Fibroblast of villous mesenchyme (primary cell): ENCODE measurements around the gene DNASE1L1. TPM values are rescaled to one million over a fixed set of nuclear protein-coding genes. Genes with fewer than 3 reads are reported as not detected.
A peak's percentile ranks its signal among the peaks of the same experiment; 100 is the strongest.
"Not testable (repeated sequence)": the region's sequence is repeated elsewhere in the genome, so short reads cannot be mapped to it uniquely, and the experiment has no call there.

Experiments
- DNase-seq: peaks from one replicate; pipeline ENCODE4 v3.0.0-alpha.2; 2010; ENCODE audit warnings: low read depth
- H3K4me3 ChIP-seq: 2 replicates; pipeline ENCODE4 v1.5.1; 2011; ENCODE audit warnings: low read depth, mild to moderate bottlenecking, low read length
- total RNA-seq: library from RNA; depleted of rRNA; stranded (reverse); fragments of >200 nt; gene quantifications from 2 replicates; pipeline ENCODE4 v1.2.3, GENCODE V29; 2012
- TF ChIP-seq, protein P1 (sequence below): IDR thresholded peaks from 2 replicates; pipeline ENCODE4 v1.5.1; 2012; ENCODE audit warnings: low read depth, mild to moderate bottlenecking, low read length; ENCODE audit not compliant: insufficient read depth

DNASE1L1 gene
- total RNA-seq, 1 donor = 53.5 TPM

DNA sequence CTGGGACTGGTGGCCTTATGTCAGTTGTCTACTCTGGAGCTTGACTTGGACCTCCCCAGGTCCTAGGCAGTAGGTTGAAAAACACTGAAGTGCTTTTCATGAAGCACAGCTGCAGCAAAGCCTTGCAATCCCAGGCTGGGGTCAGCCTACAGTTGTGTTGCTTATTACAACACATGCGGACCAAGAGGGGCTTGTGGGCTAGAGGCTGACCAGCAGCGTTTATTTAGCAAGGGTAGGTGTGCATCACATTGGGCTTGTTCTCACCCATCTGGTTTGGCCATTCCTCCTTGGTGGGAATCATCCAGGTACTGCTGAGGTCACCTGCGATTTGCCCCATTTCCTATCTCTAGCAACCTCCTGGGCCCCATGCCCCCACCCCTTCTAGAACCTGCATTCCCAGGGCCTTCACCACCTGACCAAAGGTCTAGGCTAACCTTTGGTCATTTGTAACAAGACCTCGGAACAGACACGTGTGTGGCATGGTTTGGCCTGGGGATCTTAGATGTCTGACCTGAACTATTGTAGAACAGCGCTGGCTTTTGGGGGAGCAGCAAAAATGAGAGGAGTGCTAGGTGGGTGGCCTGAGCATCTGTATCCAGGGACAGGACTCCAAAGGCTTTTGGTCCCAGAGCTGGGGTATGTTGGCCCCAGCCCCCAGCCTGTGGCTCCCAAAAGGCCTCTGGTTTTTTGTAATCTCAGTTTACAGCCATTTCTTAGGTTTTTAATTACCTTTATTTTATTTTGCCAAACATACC is 7.8 kb downstream of the DNASE1L1 start:
- DNase-seq = no peak
- TF ChIP-seq, protein P1, sequence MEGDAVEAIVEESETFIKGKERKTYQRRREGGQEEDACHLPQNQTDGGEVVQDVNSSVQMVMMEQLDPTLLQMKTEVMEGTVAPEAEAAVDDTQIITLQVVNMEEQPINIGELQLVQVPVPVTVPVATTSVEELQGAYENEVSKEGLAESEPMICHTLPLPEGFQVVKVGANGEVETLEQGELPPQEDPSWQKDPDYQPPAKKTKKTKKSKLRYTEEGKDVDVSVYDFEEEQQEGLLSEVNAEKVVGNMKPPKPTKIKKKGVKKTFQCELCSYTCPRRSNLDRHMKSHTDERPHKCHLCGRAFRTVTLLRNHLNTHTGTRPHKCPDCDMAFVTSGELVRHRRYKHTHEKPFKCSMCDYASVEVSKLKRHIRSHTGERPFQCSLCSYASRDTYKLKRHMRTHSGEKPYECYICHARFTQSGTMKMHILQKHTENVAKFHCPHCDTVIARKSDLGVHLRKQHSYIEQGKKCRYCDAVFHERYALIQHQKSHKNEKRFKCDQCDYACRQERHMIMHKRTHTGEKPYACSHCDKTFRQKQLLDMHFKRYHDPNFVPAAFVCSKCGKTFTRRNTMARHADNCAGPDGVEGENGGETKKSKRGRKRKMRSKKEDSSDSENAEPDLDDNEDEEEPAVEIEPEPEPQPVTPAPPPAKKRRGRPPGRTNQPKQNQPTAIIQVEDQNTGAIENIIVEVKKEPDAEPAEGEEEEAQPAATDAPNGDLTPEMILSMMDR = no peak
- H3K4me3 ChIP-seq = no peak overlapping the region

DNA sequence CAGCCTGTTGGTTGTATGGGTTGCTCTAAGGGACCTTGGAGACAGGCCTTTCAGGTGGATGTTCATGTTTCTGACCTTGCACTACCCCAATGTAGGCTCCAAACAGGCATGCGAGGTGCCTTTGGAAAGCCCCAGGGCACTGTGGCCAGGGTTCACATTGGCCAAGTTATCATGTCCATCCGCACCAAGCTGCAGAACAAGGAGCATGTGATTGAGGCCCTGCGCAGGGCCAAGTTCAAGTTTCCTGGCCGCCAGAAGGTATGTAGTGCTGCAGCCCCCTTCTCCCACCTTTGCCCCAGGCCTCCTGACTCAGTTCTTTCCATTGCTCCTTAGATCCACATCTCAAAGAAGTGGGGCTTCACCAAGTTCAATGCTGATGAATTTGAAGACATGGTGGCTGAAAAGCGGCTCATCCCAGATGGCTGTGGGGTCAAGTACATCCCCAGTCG is 8.7 kb downstream of the DNASE1L1 start:
- not testable (repeated sequence) for H3K4me3 ChIP-seq

DNA sequence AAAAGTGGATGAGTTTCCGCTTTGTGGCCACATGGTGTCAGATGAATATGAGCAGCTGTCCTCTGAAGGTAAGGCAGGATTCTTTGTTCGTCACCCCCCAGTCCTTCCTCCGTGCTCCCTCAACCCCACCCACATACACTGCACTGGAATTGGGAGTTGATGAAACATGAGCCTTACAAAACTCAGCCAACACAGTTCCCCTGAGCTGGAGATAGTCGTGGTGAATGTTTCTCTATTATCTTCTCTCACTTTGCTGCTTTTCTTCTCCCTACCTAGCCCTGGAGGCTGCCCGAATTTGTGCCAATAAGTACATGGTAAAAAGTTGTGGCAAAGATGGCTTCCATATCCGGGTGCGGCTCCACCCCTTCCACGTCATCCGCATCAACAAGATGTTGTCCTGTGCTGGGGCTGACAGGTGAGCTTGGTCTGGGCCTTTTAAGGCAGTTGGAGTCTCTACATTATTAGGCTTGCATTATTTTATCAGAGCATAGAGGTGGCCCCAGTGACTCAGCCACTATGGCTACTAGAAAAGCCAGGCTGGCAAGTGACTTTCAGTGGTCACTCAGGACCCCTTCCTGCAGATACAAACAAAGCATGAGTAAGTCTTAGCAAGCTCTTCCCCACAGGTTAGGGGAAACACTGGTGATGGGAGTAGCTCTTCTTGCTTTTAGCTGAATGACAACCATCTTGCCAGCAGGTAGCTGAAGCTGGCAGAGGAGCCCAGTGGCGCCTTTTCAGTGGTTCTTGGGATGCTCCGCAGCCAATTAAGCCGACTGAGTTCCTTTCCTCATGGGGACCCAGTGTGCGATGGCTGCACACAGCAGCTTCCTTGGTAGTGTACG is 9.3 kb downstream of the DNASE1L1 start:
- DNase-seq = no peak
- TF ChIP-seq, protein P1 = no peak
- peak overlapping the region; percentile 86 for H3K4me3 ChIP-seq

More for the DNA sequence above, 8.7 kb downstream of the DNASE1L1 start:
- DNase-seq = not testable (repeated sequence)

DNA sequence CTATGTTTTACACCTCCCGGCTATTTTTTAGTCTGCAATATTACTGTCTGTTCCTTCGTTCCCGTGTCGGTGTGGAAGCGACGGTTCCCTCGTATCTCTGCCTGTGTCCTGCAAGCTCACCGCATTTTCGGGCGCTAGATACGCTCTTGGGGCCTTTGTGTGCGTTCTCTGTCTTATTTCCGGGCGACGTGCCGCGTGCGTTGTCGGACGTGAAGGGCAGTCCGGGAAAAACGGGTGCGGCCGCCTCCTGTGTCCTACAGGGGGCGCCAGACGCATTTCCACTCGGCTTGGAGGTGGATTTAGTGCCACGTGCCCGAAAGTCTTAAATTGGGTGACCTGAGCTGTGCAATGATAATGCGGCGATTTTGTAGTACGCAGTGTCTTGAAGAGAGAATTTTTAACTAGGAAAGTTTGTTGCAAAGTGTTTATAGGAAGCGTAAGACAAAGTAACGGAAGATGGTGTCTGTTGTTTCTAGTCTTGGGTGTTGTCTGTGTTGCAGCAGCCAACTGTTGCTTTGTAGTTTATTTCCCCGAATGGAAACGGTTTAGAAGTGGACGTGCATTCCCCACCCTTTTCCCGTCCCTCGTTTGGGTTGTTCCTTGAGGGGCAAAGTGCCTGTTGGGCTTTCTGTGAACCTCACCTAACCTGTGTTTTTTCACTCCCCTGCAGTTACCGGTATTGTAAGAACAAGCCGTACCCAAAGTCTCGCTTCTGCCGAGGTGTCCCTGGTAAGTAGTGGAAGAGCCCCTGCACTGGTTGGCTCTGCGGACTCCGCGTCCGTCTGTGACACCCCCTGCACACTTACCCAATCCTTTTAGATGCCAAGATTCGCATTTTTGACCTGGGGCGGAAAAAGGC is 10.2 kb downstream of the DNASE1L1 start:
- peak overlapping the region; percentile 86 for H3K4me3 ChIP-seq
- peak; percentile 85 for DNase-seq

DNA sequence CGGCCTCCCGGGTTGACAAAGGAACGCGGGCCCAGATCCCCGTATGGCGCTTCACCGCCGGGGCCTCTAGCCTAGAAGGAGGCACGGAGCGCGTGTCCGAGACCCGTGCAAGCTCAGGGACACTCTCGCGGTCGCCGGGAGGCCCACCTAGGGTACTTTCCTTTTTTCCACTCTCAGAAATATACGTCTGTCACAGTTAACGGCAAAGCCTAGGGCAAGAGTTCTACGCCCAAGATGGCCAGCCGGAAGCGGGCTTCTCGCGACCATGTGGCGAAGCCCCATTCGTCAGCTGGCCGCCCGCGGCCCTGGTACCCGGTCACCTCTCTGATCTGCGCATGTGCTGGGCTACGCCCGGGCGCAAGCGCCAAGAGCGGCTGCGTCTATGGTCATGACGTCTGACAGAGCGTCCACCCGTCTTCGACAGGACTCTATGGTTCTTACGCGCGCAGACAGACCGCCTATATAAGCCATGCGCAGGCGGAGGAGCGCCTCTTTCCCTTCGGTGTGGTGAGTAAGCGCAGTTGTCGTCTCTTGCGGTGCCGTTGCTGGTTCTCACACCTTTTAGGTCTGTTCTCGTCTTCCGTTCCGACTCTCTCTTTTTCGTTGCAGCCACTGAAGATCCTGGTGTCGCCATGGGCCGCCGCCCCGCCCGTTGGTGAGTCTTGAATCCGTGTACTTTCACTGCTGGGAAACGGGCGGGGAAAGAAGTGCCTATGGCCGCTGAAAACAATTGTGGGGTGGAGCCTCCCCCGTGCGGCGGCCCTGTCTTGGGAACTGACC is 11.0 kb downstream of the DNASE1L1 start, which contains the start of gene RPL10:
Gene RPL10 (plus strand): TSS at position 490 of the 780 bp plus-strand sequence. CDS start 143 bp downstream, at position 633.
- H3K4me3 ChIP-seq = peak within 1 kb of the TSS; percentile 86
- TF ChIP-seq, protein P1 = no peak
- DNase-seq = peak; percentile 97

More for the DNA sequence above, 10.2 kb downstream of the DNASE1L1 start:
- TF ChIP-seq, protein P1 = peak; percentile 66

DNA sequence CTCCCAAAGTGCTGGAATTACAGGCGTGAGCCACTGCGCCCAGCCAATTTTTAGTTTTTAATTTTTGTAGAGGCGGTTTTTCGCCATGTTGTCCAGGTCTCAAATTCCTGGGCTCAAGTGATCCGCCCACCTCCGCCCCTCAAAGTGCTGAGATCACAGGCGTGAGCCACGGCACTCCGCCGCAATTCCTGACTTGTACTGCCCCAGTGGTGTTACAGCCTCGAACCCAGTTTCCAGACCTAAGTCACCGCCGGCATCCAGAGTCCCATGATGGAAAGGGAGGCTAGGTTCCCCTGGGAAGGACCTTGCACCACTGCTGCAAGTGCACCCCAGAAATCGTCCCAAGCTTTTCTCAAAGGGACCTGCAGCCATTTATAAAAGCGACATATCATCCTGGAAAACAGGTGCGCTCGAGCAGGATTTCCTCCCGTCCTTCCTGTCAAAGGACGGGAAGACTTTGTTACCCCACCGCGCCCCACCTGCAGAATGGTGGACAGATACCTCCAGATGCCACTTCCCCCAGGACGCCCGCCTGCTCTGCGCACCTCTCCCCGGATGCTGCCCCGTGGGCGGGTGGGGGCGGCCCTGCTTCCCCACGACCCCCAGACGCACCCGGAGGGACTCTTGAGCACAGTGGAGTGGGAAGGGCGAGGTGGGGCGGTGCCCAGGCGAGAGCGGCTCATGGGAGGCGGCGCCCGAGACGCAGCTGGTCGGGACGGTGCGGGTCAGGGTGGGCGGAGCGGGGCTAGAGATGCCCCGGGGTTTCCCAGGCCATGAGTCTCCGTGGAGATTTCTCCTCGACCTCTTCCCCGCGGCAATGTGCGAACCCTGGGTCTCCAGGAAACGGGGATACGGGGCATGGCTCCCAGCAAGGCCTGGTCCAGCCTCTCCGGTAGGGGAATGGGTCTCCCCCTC is 11.8 kb downstream of the DNASE1L1 start:
- peak; percentile 63 for DNase-seq
- peak overlapping the region; percentile 86 for H3K4me3 ChIP-seq
- TF ChIP-seq, protein P1 = no peak

DNA sequence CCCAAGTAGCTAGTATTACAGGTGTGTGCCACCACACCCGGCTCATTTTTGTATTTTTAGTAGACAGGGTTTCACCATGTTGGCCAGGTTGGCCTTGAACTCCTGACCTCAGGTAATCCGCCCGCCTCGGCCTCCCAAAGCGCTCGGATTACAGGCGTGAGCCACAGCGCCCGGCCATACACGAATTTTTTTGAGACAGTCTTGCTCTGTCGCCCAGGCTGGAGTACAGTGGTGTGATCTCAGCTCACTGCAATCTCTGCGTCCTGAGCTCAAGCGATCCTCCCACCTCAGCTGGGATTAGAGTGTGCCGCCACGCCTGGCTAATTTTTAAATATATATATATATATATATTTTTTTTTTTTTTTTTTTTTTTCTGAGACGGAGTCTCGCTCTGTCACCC is 12.7 kb downstream of the DNASE1L1 start:
- H3K4me3 ChIP-seq = not testable (repeated sequence)
- DNase-seq = peak; percentile 5

DNA sequence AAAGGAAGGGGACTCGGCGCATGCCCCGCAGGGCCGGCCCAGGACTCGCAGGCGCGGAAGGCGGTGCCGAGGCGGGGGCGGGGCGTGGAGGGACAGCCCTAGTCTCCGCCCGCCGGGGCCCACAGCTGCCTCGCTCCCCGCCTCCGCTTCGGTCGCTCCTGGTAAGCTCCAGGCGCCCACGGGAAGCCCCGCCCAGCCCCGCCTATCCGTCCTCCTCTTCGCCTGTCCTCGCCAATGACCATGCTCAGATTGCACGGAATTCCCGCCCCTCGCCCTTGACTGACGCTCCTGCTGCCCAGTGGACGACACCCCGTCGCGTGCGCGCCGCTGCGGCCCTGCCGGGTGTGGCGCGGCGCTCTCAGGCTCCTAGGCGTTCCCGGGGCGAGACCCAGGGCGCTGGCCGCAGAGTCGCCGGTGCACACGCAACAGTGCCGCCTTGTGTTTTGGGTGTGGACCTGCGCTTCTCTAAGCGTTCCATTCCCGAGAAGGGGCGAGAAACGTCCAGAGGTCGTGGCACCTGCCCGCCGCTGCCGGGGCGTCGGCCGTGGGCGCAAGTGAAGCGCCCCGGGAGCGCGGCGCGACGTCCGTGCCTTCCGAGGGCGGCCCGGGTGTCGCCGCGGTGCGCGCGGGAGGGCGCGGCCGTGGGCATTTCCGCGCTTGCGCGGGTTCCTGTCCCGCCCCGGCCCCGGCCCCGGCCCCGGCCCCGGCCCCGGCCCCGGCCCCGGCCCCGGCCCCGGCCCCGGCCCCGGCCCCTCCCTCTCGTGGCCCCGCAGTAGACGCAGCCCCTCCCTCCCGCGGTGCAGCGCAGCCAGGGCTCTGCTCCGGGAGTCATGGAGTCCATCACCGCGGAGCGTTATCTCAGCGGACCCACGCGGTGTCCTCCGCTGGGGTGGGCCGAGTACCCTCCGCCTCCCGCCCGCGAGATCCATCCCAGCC is 19.0 kb downstream of the DNASE1L1 start:
- DNase-seq = not testable (repeated sequence)

DNA sequence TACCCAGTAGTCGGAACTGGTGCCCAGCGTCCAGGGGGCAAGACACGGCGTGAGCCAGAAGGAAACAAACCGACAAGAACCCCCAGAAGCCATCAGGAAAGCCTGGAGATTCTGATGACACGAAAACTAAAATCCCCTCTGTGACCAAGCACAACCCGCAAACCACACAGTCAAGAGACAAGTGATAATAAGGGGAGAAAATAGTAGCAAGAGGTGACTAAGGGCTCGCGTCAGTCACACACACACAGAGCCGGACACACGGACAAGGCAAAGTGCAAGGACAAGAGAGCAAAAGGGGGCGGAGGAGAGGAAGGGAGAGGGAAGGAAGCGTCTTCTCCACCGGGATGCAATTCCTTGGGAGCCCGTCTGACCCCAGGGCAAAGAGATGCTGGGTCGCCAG is 20.4 kb downstream of the DNASE1L1 start:
- H3K4me3 ChIP-seq, DNase-seq: not testable (repeated sequence)

More for the DNA sequence above, 19.0 kb downstream of the DNASE1L1 start:
- H3K4me3 ChIP-seq = not testable (repeated sequence)
